ENCODE data around the gene BEAN1. TPM values are rescaled to one million over a fixed set of nuclear protein-coding genes. Genes with fewer than 3 reads are reported as not detected.

The BEAN1 gene, protein sequence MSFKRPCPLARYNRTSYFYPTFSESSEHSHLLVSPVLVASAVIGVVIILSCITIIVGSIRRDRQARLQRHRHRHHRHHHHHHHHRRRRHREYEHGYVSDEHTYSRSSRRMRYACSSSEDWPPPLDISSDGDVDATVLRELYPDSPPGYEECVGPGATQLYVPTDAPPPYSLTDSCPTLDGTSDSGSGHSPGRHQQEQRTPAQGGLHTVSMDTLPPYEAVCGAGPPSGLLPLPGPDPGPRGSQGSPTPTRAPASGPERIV
- polyA plus RNA-seq = 1.5 TPM
- long read RNA-seq, donor 1 = 0 reads
- long read RNA-seq, donor 2 = 0 reads
- long read RNA-seq, donor 3 = 0 reads
- long read RNA-seq, donor 4 = 0 reads
- long read RNA-seq, donor 5, partial matches to known transcripts = 0 of 1 reads
- long read RNA-seq, donor 5, other reads (novel, unspliced or antisense) = 0 of 1 reads
- long read RNA-seq, donor 6 = 0 reads
- long read RNA-seq, donor 7 = 0 reads
- long read RNA-seq, donor 8 = 0 reads
- long read RNA-seq, donor 9 = 0 reads
- long read RNA-seq, donor 10, partial matches to known transcripts = 0 of 1 reads
- long read RNA-seq, donor 10, other reads (novel, unspliced or antisense) = 0 of 1 reads
- long read RNA-seq, donor 11 = 0 reads

DNA sequence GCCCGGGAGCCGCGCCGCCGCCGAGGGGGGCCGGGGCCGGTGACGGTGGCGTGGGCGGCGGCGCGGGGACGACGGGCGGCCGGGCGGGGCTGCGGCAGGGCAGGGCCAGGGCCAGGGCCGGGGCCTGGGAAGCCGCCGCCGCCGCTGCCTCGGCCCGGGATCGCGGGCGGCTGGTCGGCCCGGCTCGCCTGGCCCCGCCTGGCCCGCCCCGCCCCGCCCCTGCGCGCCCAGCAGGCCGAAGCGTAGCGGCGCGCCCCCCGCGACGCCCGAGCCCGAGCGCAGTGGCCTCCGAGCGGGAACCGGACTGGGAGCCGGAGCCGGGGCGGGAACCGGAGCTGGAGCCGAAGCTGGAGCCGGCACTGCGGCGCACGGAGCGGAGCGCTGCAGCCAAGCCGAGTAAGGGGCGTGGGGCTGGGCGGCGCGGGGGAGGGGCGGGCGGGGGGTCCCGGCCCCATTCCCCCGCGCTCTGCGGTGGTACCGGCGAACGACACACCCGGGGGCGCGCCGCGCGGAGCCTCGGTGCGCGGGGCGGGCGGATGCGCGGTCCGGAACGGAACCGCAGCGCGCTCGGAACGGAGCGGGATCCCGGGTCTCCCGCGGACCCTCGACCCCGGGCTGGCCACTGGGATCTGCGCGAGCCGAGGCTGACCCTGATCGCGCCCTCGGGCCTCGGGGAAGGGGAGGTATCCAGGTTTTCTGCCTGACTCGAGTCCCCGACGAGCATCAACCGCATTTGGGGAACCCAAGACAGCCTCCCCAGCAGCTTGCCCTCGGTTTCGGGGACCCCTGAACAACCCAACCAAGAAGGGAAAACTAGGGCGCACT, at the start of gene BEAN1:
TSS of gene BEAN1 (plus strand) at position 260 of the 825 bp plus-strand sequence. CDS start 10,382 bp downstream, outside the sequence.
- Histone ChIP-seq H3K9me3 (ENCODE audit: control insufficient read depth, low read depth, low read length) (peaks cover 5% of the 10 kb centered on the region), H3K4me1 (ENCODE audit: control insufficient read depth, insufficient read depth, low read length) (peaks cover 8% of the 10 kb centered on the region), H3K27ac (ENCODE audit: low read length) (no peak within 1 kb of the TSS), H3K4me3 (ENCODE audit: low read length) (peak within 1 kb of the TSS; percentile 6), H3K27me3 (ENCODE audit: control insufficient read depth, insufficient read depth, low read length) (peaks cover 80% of the 10 kb centered on the region), H3K36me3 (ENCODE audit: control insufficient read depth, insufficient read depth, low read length) (no peaks in the 10 kb centered on the region)
- peak in 1 of 2 donors; percentile 26 for DNase-seq
- no CpG with 5 or more reads among the region's 118 CpGs for WGBS (ENCODE audit: insufficient coverage, low lambda C conversion rate)

DNA sequence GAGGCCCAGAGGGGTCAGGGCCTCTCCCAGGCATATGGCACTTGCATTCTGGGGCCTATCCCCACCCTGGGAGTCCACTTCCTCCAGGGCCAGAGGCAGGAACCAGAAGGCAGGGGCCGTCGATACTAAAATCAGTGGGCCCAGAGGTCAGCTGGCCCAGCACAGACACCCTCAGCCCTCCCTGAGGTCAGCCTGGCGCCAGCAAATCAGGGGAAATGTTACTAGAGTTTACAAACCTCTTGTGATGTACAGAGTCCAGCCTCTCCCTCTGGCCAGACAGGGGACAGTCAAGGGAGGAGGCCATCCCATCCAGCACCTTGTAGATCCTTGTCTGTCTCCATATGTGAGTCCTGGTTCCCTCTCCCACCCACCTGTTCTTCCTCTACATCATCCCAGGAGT, 49.8 kb upstream of the BEAN1 start:
- Histone ChIP-seq H3K36me3 (ENCODE audit: control insufficient read depth, insufficient read depth, low read length) (no peaks in the 10 kb centered on the region), H3K27ac (ENCODE audit: low read length) (no peak overlapping the region), H3K4me3 (ENCODE audit: low read length) (no peak overlapping the region), H3K4me1 (ENCODE audit: control insufficient read depth, insufficient read depth, low read length) (no peaks in the 10 kb centered on the region), H3K27me3 (ENCODE audit: control insufficient read depth, insufficient read depth, low read length) (no peaks in the 10 kb centered on the region), H3K9me3 (ENCODE audit: control insufficient read depth, low read depth, low read length) (peaks cover 3% of the 10 kb centered on the region)
- WGBS (ENCODE audit: insufficient coverage, low lambda C conversion rate) = no CpG with 5 or more reads among the region's 3 CpGs
- DNase-seq = no peak

DNA sequence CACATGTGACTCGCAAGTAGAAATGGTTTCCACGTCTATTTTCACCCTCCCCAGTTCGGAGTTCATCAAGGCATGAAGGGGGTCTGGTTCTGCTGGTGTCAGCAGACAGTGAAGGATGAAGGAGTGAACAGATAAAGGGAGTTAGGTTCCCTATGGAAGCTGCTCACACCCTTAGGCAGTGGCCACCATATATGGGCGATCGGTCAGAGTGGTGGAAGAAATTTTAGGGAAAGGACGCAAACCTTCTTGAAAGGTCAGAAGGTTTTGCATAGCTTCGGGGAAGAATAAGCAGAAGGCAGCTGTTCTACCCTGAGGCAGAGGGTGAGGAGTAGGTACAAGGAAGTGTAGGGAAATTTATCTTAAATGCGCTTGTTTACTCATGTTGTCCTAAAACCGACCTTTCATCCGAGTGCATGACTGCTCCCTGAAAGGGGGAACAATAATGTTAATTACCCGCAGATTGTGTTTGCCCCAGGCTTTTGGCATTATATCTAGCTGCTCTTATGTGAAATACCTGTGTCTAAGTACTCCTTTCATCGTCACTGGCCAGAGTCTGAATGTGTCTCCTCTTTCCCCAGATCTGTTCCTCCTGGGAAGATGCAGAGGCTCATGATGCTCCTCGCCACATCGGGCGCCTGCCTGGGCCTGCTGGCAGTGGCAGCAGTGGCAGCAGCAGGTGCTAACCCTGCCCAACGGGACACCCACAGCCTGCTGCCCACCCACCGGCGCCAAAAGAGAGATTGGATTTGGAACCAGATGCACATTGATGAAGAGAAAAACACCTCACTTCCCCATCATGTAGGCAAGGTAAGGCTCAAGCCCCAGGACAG, 48.1 kb upstream of the BEAN1 start:
- no peak for DNase-seq
- H3K27ac ChIP-seq (ENCODE audit: low read length) = no peak overlapping the region
- H3K27me3 ChIP-seq (ENCODE audit: control insufficient read depth, insufficient read depth, low read length) = no peaks in the 10 kb centered on the region
- no peak overlapping the region for H3K4me3 ChIP-seq (ENCODE audit: low read length)
- no peaks in the 10 kb centered on the region for H3K4me1 ChIP-seq (ENCODE audit: control insufficient read depth, insufficient read depth, low read length)
- no peaks in the 10 kb centered on the region for H3K36me3 ChIP-seq (ENCODE audit: control insufficient read depth, insufficient read depth, low read length)
- WGBS (ENCODE audit: insufficient coverage, low lambda C conversion rate) = 58% methylated on average over 6 of the region's 18 CpGs
- H3K9me3 ChIP-seq (ENCODE audit: control insufficient read depth, low read depth, low read length) = peaks cover 3% of the 10 kb centered on the region

DNA sequence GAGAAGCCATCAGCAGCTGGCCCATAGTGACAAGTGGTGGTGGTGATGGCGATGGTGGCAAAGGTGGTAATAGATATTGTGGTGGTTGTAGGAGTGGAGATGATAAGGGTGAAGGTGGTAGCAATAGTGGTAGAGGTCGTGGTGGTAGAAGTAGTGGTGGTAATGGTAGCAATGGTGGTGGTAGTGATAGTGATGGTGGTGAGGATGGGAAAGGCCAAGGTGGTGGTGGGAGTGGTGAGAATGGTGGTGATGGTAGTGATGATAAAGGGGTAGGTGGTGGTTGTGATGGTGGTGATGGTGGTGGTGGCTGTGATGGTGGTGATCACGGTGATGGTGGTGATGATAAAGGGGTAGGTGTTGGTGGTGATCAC, 47.5 kb upstream of the BEAN1 start:
- no peak for DNase-seq
- WGBS (ENCODE audit: insufficient coverage, low lambda C conversion rate) = 94% methylated on average over 2 of the region's 3 CpGs
- peaks cover 3% of the 10 kb centered on the region for H3K9me3 ChIP-seq (ENCODE audit: control insufficient read depth, low read depth, low read length)
- H3K36me3 ChIP-seq (ENCODE audit: control insufficient read depth, insufficient read depth, low read length) = no peaks in the 10 kb centered on the region
- no peak overlapping the region for H3K4me3 ChIP-seq (ENCODE audit: low read length)
- H3K4me1 ChIP-seq (ENCODE audit: control insufficient read depth, insufficient read depth, low read length) = no peaks in the 10 kb centered on the region
- H3K27me3 ChIP-seq (ENCODE audit: control insufficient read depth, insufficient read depth, low read length) = no peaks in the 10 kb centered on the region
- no peak overlapping the region for H3K27ac ChIP-seq (ENCODE audit: low read length)

DNA sequence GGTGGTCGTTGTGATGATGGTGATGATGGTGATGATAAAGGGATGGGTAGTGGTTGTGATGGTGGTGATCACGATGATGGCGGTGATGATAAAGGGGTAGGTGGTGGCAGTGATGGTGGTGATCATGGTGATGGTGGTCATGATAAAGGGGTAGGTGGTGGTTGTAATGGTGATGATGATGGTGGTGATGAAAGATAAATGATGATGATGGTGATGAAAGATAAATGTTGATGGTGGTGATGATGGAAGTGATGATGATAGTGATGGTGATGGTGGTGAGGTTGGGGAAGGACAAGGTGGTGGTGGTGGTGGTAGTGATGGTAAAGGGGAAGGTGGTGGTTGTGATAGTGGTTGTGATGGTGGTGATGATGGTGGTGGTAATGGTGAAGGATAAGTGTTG, 46.7 kb upstream of the BEAN1 start:
- Histone ChIP-seq H3K27ac (ENCODE audit: low read length) (no peak overlapping the region), H3K4me1 (ENCODE audit: control insufficient read depth, insufficient read depth, low read length) (no peaks in the 10 kb centered on the region), H3K4me3 (ENCODE audit: low read length) (no peak overlapping the region), H3K27me3 (ENCODE audit: control insufficient read depth, insufficient read depth, low read length) (no peaks in the 10 kb centered on the region), H3K9me3 (ENCODE audit: control insufficient read depth, low read depth, low read length) (peaks cover 3% of the 10 kb centered on the region), H3K36me3 (ENCODE audit: control insufficient read depth, insufficient read depth, low read length) (no peaks in the 10 kb centered on the region)
- DNase-seq = no peak
- WGBS (ENCODE audit: insufficient coverage, low lambda C conversion rate) = 73% methylated on average over 3 of the region's 3 CpGs

DNA sequence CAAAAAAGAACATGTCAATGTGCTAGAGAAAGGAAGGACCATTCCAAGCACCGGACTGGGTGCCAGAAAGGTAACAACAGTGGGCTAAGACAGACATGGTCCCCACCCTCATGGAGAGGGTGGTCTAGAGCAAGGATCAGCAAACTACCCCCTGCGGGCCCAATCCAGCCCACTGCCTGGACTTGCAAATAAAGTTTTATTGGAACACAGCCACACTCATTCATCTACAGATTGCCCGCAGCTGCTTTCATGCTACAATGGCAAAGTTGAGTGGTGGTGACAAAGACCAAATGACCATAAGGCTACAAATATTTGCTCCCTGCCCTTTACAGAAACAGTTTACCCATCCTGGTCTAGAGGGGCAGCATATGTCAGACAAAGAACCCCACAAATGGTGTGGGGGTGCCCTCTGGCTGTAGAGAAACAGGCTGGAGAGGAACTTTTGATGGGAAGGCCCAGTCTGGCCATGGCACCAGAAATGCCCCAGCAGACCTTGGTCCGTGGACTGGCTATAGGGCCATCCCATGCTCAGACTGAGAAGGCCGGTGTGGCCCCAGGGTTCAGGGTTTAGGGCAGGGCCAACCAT, 45.4 kb upstream of the BEAN1 start:
- Histone ChIP-seq H3K4me1 (ENCODE audit: control insufficient read depth, insufficient read depth, low read length) (no peaks in the 10 kb centered on the region), H3K27ac (ENCODE audit: low read length) (no peak overlapping the region), H3K9me3 (ENCODE audit: control insufficient read depth, low read depth, low read length) (peaks cover 3% of the 10 kb centered on the region), H3K27me3 (ENCODE audit: control insufficient read depth, insufficient read depth, low read length) (no peaks in the 10 kb centered on the region), H3K36me3 (ENCODE audit: control insufficient read depth, insufficient read depth, low read length) (no peaks in the 10 kb centered on the region), H3K4me3 (ENCODE audit: low read length) (no peak overlapping the region)
- DNase-seq = no peak
- WGBS (ENCODE audit: insufficient coverage, low lambda C conversion rate) = no CpG with 5 or more reads among the region's 5 CpGs

DNA sequence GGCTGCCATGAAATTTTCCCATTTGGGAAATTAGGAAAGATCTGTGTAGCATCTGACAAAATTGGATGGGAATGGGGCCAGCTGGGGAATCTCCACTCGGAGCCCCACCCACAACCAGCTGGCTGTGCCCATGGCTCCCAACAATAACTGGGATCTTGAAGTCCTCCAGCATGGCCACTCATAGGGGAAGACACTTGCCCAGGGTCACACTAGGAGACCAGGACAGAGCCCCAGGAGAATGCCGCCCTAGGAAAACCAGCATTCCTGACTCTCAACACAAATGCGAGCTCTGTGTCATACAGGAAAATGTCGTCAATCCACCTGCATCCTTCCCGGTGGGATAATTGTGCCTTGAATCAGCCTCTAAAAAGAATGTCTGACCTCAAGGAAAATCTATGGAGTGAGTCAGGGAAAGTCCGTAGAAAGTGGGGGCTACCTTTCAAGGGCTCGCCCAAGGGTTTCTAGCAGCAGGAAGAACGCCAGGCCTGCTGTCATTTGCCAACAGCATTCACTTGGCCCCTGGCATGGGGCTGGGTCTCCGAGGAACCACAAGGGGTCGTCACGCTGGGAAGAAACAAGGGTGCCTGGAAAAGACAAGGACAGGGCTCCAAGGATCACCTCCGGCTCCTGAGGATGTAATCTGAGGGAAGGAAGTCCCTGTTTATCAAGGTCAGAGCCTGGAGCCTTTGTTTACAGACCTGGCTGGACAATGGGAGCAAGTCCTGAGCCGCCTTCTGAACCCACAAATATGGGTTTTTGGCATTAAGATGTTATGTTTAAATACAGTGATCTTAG, 44.7 kb upstream of the BEAN1 start:
- no peak for DNase-seq
- no peaks in the 10 kb centered on the region for H3K36me3 ChIP-seq (ENCODE audit: control insufficient read depth, insufficient read depth, low read length)
- H3K4me3 ChIP-seq (ENCODE audit: low read length) = no peak overlapping the region
- no peak overlapping the region for H3K27ac ChIP-seq (ENCODE audit: low read length)
- WGBS (ENCODE audit: insufficient coverage, low lambda C conversion rate) = no CpG with 5 or more reads among the region's 13 CpGs
- no peaks in the 10 kb centered on the region for H3K27me3 ChIP-seq (ENCODE audit: control insufficient read depth, insufficient read depth, low read length)
- peaks cover 3% of the 10 kb centered on the region for H3K9me3 ChIP-seq (ENCODE audit: control insufficient read depth, low read depth, low read length)
- H3K4me1 ChIP-seq (ENCODE audit: control insufficient read depth, insufficient read depth, low read length) = no peaks in the 10 kb centered on the region

DNA sequence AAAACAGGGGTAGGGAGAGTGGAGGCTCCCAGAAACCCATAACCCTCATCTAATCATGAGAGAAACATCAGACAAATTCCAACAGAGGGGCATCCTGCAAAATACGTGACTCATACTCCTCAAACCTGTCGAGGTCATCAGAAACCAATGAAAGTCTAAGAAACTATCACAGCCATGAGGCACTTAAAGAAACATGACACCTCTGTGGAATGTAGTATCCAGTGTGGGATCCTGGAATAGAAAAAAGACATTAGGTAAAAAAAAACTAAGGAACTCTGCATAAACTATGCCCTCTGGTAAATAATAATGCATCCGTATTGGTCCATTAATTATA, 44.2 kb upstream of the BEAN1 start:
- Histone ChIP-seq H3K4me3 (ENCODE audit: low read length) (no peak overlapping the region), H3K27ac (ENCODE audit: low read length) (no peak overlapping the region), H3K27me3 (ENCODE audit: control insufficient read depth, insufficient read depth, low read length) (no peaks in the 10 kb centered on the region), H3K36me3 (ENCODE audit: control insufficient read depth, insufficient read depth, low read length) (no peaks in the 10 kb centered on the region), H3K4me1 (ENCODE audit: control insufficient read depth, insufficient read depth, low read length) (no peaks in the 10 kb centered on the region), H3K9me3 (ENCODE audit: control insufficient read depth, low read depth, low read length) (peaks cover 3% of the 10 kb centered on the region)
- WGBS (ENCODE audit: insufficient coverage, low lambda C conversion rate) = 83% methylated on average over 1 of the region's 3 CpGs
- no peak for DNase-seq

DNA sequence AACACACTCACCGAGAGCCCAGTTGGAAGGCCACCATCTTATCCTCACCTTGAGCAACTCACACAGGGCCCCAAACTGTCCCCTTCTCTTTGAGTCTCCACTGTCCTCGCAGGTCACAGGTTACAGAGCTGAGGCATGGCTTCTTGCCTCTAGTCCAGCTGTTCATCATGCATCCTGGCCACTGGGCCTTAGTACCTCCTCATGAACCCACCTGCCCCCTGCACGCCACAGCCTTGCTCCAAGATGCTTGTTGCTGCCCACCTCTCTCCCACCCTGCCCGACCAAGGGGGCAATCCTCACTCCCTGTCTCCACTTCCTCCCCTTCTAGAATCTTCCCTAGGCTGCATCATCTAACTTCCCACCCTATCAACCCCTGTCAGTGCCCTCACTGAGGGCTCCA, 43.5 kb upstream of the BEAN1 start:
- no peak overlapping the region for H3K4me3 ChIP-seq (ENCODE audit: low read length)
- 67% methylated on average over 1 of the region's 4 CpGs for WGBS (ENCODE audit: insufficient coverage, low lambda C conversion rate)
- H3K36me3 ChIP-seq (ENCODE audit: control insufficient read depth, insufficient read depth, low read length) = no peaks in the 10 kb centered on the region
- H3K4me1 ChIP-seq (ENCODE audit: control insufficient read depth, insufficient read depth, low read length) = no peaks in the 10 kb centered on the region
- no peaks in the 10 kb centered on the region for H3K27me3 ChIP-seq (ENCODE audit: control insufficient read depth, insufficient read depth, low read length)
- H3K27ac ChIP-seq (ENCODE audit: low read length) = no peak overlapping the region
- DNase-seq = no peak
- peaks cover 3% of the 10 kb centered on the region for H3K9me3 ChIP-seq (ENCODE audit: control insufficient read depth, low read depth, low read length)

Measured in large intestine (tissue), 12 donors.